NCI-H526 (cell line): Measurements from ENCODE around the gene POU2F2.
"Not testable (repeated sequence)": the region's sequence is repeated elsewhere in the genome, so short reads cannot be mapped to it uniquely, and the experiment has no call there.

Experiments
- DNase-seq, 2 experiments: peaks; one replicate each; lab custom pipeline; 2025; lab: John Stamatoyannopoulos, UW

POU2F2 gene

GRCh38 chr19:42100241-42100640 is 32.0 kb downstream of the POU2F2 start:
- not testable (repeated sequence) for DNase-seq

- no peak for DNase-seq
These were observed 32.8 kb downstream of the POU2F2 start for GRCh38 chr19:42099336-42099925.

GRCh38 chr19:42098781-42099180 is 33.5 kb downstream of the POU2F2 start:
- DNase-seq, result no peak

- no peak for DNase-seq
These were observed 34.8 kb downstream of the POU2F2 start for GRCh38 chr19:42097461-42097860.

GRCh38 chr19:42096255-42096837 is 35.9 kb downstream of the POU2F2 start:
- DNase-seq, result no peak

GRCh38 chr19:42095814-42096230 is 36.4 kb downstream of the POU2F2 start:
- DNase-seq, result peak in 1 of 2 experiments; percentile 38

- DNase-seq, result no peak
These were observed 37.0 kb downstream of the POU2F2 start for GRCh38 chr19:42095142-42095813.

- DNase-seq, result no peak
These were observed 38.3 kb downstream of the POU2F2 start for GRCh38 chr19:42093926-42094325.

GRCh38 chr19:42093505-42093904 is 38.7 kb downstream of the POU2F2 start:
- DNase-seq, result no peak

GRCh38 chr19:42092350-42092749 is 39.9 kb downstream of the POU2F2 start:
- DNase-seq, result peak; percentile 26 to 71

GRCh38 chr19:42091742-42092141 is 40.5 kb downstream of the POU2F2 start:
- DNase-seq, result no peak

- no peak for DNase-seq
These were observed 40.9 kb downstream of the POU2F2 start for GRCh38 chr19:42091300-42091699.

GRCh38 chr19:42090672-42091071 is 41.6 kb downstream of the POU2F2 start:
- no peak for DNase-seq

- no peak for DNase-seq
These were observed 42.5 kb downstream of the POU2F2 start for GRCh38 chr19:42089772-42090171.

GRCh38 chr19:42089191-42089750 is 43.0 kb downstream of the POU2F2 start:
- no peak for DNase-seq

GRCh38 chr19:42088471-42089190 is 43.6 kb downstream of the POU2F2 start:
- no peak for DNase-seq

- no peak for DNase-seq
These were observed 45.3 kb downstream of the POU2F2 start for GRCh38 chr19:42086770-42087550.

- DNase-seq, result no peak
These were observed 46.0 kb downstream of the POU2F2 start for GRCh38 chr19:42086188-42086736.

- no peak for DNase-seq
These were observed 48.7 kb downstream of the POU2F2 start for GRCh38 chr19:42083537-42083936.

GRCh38 chr19:42081584-42082203 is 50.6 kb downstream of the POU2F2 start:
- peak in 1 of 2 experiments; percentile 36 for DNase-seq
